D721Med (cell line): ENCODE results near the gene BIRC2.
A peak's percentile ranks its signal among the peaks of the same experiment; 100 is the strongest.

Experiments
- DNase-seq: peaks from one replicate; pipeline ENCODE4 v3.0.0; 2011; ENCODE audit warnings: low spot score; ENCODE audit not compliant: insufficient read length
- FAIRE-seq: peaks from 2 replicates; lab custom pipeline; 2011; peaks lifted over from hg19 to GRCh38; lab: Jason Lieb, UNC
- TF ChIP-seq, protein P1 (sequence below): IDR thresholded peaks from 2 replicates; pipeline ENCODE4 v1.5.1; 2012; ENCODE audit warnings: mild to moderate bottlenecking, control low read depth; ENCODE audit not compliant: insufficient read depth; ENCODE audit errors: missing control alignments

BIRC2 gene

DNA sequence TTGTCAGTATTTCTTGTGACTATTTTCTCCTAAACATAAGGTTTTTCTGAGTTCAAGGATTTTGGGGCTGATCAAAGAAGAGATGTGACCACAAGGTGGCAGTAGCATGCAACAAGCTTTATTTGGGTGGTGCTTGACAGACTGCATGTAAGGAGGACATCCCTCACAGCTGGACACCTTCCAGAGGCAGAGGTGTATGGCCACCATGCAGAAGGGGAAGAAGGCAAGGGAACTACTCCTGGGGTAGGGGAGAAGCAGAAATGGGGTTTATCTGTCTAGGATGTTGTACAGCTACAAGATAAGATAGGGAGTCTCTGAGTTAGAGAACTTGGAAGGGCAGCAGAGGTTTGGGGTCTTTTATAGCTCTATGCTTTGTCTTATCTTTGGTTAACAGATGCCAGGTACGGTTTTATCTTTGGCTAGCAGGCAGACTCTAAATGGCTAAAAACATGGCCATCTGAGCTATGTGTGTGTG lies 5.1 kb upstream of the BIRC2 start:
- TF ChIP-seq, protein P1, sequence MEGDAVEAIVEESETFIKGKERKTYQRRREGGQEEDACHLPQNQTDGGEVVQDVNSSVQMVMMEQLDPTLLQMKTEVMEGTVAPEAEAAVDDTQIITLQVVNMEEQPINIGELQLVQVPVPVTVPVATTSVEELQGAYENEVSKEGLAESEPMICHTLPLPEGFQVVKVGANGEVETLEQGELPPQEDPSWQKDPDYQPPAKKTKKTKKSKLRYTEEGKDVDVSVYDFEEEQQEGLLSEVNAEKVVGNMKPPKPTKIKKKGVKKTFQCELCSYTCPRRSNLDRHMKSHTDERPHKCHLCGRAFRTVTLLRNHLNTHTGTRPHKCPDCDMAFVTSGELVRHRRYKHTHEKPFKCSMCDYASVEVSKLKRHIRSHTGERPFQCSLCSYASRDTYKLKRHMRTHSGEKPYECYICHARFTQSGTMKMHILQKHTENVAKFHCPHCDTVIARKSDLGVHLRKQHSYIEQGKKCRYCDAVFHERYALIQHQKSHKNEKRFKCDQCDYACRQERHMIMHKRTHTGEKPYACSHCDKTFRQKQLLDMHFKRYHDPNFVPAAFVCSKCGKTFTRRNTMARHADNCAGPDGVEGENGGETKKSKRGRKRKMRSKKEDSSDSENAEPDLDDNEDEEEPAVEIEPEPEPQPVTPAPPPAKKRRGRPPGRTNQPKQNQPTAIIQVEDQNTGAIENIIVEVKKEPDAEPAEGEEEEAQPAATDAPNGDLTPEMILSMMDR = peak; percentile 91
- FAIRE-seq (peak; percentile 92), DNase-seq (no peak)

DNA sequence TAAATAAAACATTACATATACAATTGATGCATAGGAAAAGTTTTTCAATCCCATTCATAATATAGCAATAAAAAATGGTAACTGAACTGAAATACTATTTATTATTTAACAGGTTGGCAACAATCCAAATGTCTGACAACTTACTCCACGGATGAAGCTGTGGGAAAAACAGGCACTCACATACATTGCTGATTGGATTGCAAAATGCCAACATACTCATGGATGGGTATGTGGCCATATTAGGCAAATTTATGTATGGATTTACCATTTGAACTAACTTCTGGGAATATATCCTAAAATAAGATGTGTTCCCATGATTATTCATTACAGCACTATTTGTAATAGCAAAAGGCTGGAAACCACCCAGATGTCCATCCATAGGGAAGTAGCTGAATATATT lies 3.2 kb upstream of the BIRC2 start:
- TF ChIP-seq, protein P1 = no peak
- FAIRE-seq (no peak), DNase-seq (no peak)

DNA sequence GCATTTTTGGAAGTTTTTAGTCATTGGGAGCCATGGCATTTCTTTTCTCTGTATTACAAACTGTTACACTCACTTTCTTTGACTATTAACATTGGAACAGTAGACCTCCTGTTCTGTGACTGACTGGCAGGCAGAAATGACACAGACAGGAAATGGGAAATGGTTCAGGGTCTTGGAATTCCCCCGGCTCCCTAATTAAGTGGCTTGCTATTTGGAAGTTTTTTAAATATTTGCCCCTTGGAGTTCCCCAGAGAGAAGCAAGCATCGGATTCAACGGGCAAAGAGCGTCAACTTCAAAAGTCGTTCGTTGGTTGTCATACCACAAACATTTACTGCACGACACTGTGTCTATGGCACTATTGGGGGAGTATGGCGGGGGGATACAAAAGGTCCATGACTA lies 1.1 kb upstream of the BIRC2 start:
- DNase-seq = no peak
- TF ChIP-seq, protein P1 = no peak
- FAIRE-seq = no peak

DNA sequence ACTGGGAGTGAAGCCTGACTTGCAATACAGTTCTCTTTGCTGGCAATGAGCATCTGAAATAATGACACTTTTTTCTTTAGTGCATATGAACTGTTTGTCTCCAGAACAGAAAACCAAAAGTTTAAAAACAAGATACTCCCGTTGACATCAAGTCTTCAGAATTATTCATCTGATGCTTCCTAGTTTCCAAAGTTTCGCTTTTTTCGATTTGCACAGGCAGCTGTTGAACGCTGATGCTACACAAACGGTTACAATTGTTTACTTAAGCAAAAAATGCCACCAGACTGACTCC lies 612 bp upstream of the BIRC2 start:
- DNase-seq (no peak), FAIRE-seq (no peak)
- TF ChIP-seq, protein P1 = no peak

DNA sequence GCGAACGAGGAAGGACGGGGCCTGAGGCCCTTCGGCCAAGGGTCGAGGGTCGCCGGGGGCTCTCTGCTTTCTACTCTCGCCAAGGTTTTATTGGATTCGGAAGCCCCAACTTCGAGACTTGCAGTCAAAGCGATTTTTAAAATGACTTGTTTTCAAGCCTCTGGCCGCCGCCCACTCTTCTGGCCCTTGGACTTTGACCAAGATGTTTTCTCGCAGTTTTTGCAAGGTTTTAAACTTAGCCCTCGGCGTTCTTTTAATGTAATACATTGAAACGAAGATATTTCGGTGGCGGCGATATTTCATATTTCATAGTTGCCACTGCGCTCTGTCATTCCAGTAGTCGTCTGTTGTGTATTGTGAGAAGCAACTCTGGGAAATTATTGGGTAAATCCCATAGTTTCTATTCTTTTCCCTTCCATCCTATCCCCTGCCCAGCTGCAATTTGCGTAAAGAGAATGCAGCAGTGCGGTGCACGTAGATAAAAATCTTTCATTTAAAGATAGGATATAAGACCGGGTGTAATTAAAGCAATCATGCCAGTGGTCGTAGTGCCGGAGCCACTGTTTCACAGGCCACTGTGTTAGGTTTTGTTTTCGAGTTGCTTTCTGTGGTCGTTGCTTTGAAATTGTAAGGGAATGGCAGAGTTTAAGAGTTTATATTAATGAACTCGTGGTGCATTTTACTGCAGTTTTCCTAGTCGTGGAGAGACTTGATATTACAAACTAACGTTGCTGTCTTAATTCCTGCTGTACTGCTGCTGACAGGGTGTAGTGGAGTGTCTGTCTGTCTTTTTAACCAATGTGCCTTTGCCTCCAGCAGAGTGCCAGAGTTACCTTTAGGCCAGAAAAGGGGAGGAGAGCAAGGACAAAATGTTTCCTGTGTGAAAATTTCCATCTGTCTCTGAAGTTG lies 702 bp downstream of the BIRC2 start:
- DNase-seq (no peak), FAIRE-seq (no peak)
- TF ChIP-seq, protein P1 = no peak

DNA sequence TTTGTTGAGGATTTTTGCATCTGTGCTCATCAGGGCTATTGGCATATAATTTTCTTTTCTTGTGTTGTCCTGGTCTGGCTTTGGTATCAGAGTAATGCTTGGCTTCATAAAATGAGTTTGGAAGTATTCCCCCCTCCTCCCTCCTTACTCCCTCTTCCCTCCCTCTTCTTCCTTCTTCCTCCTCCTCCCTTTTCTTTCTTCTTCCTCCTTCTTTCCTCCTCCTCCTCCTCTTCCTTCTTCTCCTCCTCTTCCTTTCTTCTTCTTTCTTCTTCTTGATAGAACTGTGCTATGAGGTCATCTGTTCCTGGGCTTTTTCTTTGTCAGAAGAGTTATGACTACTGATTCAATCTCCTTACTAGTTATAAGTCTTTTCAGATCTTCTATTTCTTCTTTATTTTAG lies 10.1 kb downstream of the BIRC2 start:
- DNase-seq (no peak), FAIRE-seq (no peak)
- TF ChIP-seq, protein P1 = no peak

DNA sequence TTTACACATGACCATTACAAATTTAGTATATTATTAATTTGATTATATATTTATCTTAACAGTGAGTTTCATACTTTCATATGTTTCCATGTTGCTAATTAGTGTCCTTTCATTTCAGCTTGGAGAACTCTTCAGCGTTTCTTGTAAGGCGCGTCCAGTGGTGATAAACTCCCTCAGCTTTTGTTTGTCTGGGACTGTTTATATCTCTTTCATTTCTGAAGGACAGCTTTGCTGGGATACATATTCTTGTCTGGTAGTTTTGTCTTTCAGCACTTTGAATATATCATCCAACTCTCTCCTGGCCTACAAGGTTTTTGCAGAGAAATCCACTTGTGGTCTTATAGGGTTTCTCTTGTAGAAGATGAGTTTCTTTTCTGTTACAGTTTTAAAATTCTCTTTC lies 12.4 kb downstream of the BIRC2 start:
- DNase-seq (no peak), FAIRE-seq (no peak)
- TF ChIP-seq, protein P1 = no peak
